MM.1S (cell line): ENCODE results near the gene ANKRD30A.

ENCODE experiments used
- EZH2 ChIP-seq: fragments of 300-600 bp; sonication (generic); optimal IDR thresholded peaks from 2 replicates; pipeline ENCODE3; 2017; ENCODE audit warnings: low read depth, mild to moderate bottlenecking, antibody characterized with exemption, low read length, mixed read lengths
- EZH2phosphoT487 ChIP-seq: fragments of 300-600 bp; sonication (generic); IDR thresholded peaks from 2 replicates; pipeline ENCODE4 v1.6.1; 2018; ENCODE audit warnings: antibody characterized with exemption, low read length
- TF ChIP-seq, protein P1 (sequence below): fragments of 300-600 bp; sonication (generic); IDR thresholded peaks from 2 replicates; pipeline ENCODE4 v1.5.1; 2016; ENCODE audit warnings: antibody characterized with exemption, low read length, mixed read lengths

DNA sequence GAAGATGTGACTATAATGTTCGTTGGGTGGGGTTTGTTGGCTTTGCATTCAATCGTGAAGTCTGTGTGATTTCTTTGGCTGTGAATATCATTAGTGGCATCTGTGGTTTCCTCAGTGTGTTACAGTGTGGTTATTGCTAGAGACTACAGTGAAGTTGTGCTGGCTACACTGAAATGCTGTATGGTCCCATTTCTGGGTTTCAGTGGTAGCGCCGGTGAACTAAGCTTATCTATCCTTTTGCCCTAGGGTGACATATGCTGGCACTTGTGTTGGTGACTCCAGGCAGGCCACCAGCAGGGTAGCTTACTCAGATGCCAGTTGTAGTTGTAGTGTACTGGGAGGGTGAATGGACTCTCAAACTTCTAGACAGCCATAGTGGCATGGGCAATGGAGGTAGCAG is 259.5 kb downstream of the ANKRD30A start:
- TF ChIP-seq, protein P1, sequence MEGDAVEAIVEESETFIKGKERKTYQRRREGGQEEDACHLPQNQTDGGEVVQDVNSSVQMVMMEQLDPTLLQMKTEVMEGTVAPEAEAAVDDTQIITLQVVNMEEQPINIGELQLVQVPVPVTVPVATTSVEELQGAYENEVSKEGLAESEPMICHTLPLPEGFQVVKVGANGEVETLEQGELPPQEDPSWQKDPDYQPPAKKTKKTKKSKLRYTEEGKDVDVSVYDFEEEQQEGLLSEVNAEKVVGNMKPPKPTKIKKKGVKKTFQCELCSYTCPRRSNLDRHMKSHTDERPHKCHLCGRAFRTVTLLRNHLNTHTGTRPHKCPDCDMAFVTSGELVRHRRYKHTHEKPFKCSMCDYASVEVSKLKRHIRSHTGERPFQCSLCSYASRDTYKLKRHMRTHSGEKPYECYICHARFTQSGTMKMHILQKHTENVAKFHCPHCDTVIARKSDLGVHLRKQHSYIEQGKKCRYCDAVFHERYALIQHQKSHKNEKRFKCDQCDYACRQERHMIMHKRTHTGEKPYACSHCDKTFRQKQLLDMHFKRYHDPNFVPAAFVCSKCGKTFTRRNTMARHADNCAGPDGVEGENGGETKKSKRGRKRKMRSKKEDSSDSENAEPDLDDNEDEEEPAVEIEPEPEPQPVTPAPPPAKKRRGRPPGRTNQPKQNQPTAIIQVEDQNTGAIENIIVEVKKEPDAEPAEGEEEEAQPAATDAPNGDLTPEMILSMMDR = no peak
- TF ChIP-seq EZH2phosphoT487 = no peak
- no peak for TF ChIP-seq EZH2
